Measurements from ENCODE around the gene SLC22A17. TPM values are rescaled to one million over a fixed set of nuclear protein-coding genes. Genes with fewer than 3 reads are reported as not detected.
A peak's percentile ranks its signal among the peaks of the same experiment; 100 is the strongest.

The SLC22A17 gene
- total and polyA plus RNA-seq, 2 of the 8 experiments (the other 6 are each of a cell fraction or from before 2014, with no cell fraction given): 43.0 to 49.0 TPM

DNA sequence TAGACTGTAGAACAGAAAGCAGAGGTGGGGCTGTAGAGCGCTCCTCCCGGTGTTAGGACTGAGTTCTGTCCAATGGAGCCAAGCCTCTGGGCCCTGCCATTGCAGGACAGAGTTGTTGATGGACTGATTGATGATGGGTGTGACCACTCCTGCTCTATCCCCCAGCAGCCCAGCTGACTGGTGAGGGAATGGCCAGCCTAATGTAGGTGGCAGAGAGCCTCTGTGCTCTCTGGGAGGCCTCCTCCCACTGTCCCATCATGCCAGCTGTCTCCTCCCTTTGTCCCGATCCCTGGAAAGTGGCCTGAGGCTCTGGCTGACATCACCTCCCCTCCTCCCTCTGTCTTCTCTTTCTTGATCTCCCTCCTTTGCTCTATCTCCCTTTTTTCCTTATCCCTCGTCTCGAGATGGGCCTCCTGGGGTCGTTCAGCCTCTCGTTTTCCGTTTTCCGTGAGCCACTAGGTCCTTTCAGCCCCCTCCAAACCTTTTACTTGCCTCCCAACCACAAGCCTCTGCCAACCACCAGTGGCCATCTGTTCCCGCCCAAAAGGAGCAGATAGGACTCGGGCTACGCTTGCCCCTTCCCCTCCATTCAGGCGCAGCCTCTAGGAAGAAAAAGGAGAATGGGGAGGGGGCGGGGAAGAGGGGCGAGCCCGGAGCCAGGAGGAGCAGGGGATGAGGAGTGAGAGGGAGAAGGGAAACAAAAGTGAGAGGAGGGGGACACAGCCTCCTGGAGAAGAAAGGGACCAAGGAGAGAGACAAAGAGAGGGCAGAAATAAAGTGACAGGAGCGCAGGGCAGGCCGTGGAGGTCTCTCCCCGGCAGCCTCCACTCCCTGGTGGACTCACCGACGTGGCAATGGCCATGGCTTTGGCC lies 11.7 kb upstream of the SLC22A17 start (continued):
- no peak for TF ChIP-seq GABPA (IDR thresholded peaks at IDR 0.05; ENCODE audit: borderline replicate concordance, insufficient read depth, low read length)
- no peak for TF ChIP-seq SP4 (IDR thresholded peaks at IDR 0.05; ENCODE audit: low read length)
- no peak for TF ChIP-seq RFX5 (IDR thresholded peaks at IDR 0.05; ENCODE audit: borderline replicate concordance, low read depth, low read length)
- no peak for TF ChIP-seq CEBPB (IDR thresholded peaks at IDR 0.05; ENCODE audit: low read depth, low read length)
- no peak for TF ChIP-seq SRF (IDR thresholded peaks at IDR 0.05; ENCODE audit: low read depth, low read length)
- TF ChIP-seq TCF12 (IDR thresholded peaks at IDR 0.05; ENCODE audit: low read depth, low read length): no peak
- 0 out of 2 replicates have a peak, but pooled peaks have one; percentile 39 for TF ChIP-seq TBP (IDR thresholded peaks at IDR 0.05; ENCODE audit: low read depth, low read length)
- TF ChIP-seq BACH1 (IDR thresholded peaks at IDR 0.05; ENCODE audit: low read length): no peak
- TF ChIP-seq RXRA (IDR thresholded peaks at IDR 0.05; ENCODE audit: insufficient read depth, low read depth, low read length): no peak
- no peak for TF ChIP-seq BRCA1 (IDR thresholded peaks at IDR 0.05; ENCODE audit: low read depth, low read length)
- TF ChIP-seq CTBP2 (IDR thresholded peaks at IDR 0.05; ENCODE audit: borderline replicate concordance, insufficient read depth, insufficient read length, low read length): peak; percentile 24
- TF ChIP-seq EGR1 (IDR thresholded peaks at IDR 0.05; ENCODE audit: borderline replicate concordance, low read depth, low read length): peak; percentile 71
- TF ChIP-seq POLR2A (IDR thresholded peaks at IDR 0.05; ENCODE audit: control extremely low read depth in 1 of 2, low read depth in 2 of 2, low read length in 2 of 2): peak in 1 of 2 experiments; percentile 44; a peak in 1 of 3 replicates
- TF ChIP-seq NANOG (IDR thresholded peaks at IDR 0.05; ENCODE audit: insufficient read depth, low read depth, low read length, poor library complexity, severe bottlenecking): no peak
- TF ChIP-seq BCL11A (IDR thresholded peaks at IDR 0.05; ENCODE audit: low read depth in 2 of 2, low read length in 2 of 2): no peak
- no peak for TF ChIP-seq CBX8 (IDR thresholded peaks at IDR 0.05; ENCODE audit: borderline replicate concordance, low read depth, low read length)
- TF ChIP-seq, protein P1, sequence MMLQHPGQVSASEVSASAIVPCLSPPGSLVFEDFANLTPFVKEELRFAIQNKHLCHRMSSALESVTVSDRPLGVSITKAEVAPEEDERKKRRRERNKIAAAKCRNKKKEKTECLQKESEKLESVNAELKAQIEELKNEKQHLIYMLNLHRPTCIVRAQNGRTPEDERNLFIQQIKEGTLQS (IDR thresholded peaks at IDR 0.05; ENCODE audit: insufficient read depth, low read depth, low read length): no peak
- TF ChIP-seq, protein P2, sequence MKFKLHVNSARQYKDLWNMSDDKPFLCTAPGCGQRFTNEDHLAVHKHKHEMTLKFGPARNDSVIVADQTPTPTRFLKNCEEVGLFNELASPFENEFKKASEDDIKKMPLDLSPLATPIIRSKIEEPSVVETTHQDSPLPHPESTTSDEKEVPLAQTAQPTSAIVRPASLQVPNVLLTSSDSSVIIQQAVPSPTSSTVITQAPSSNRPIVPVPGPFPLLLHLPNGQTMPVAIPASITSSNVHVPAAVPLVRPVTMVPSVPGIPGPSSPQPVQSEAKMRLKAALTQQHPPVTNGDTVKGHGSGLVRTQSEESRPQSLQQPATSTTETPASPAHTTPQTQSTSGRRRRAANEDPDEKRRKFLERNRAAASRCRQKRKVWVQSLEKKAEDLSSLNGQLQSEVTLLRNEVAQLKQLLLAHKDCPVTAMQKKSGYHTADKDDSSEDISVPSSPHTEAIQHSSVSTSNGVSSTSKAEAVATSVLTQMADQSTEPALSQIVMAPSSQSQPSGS (IDR thresholded peaks at IDR 0.05; ENCODE audit: low read length): no peak
- TF ChIP-seq RAD21 (IDR thresholded peaks at IDR 0.05 in 1 of 2, conservative IDR thresholded peaks at IDR 0.05 in 1 of 2; ENCODE audit: low read depth in 2 of 2, low read length in 2 of 2): no peak
- TF ChIP-seq HDAC6 (IDR thresholded peaks at IDR 0.05; ENCODE audit: low read depth, low read length): no peak

Measured in H1 (cell line).